ENCODE data around the gene VEPH1.

- TF ChIP-seq GATA3 (IDR thresholded peaks at IDR 0.05; ENCODE audit: low read depth, low read length) (no peak), GATA2 (IDR thresholded peaks at IDR 0.05; ENCODE audit: low read depth, low read length) (no peak)
Observed at GRCh38 chr3:157363393-157363792, 139.8 kb downstream of the VEPH1 start.
